Esophagus squamous epithelium (tissue), 5 donors: Measurements from ENCODE around the gene HECW1. TPM values are rescaled to one million over a fixed set of nuclear protein-coding genes. Genes with fewer than 3 reads are reported as not detected.

Experiments used
- DNase-seq: peaks from one replicate; lab custom pipeline; 2025; lab: John Stamatoyannopoulos, UW
- H3K27ac ChIP-seq, 4 donors: fragments of 200-600 bp; sonication (generic); one replicate each; pipeline ENCODE4 v1.5.1; 2016 to 2019; ENCODE audit warnings: mild to moderate bottlenecking in 1 of 4
- H3K27me3 ChIP-seq, 4 donors: fragments of 200-600 bp; sonication (generic); 1 replicate in 3 of 4; 2 replicates in 1 of 4; pipeline versions ENCODE4 v1.5.1 to v1.6.0; 2017 to 2021; ENCODE audit warnings: antibody characterized with exemption in 1 of 4
- H3K36me3 ChIP-seq, 3 donors: fragments of 200-600 bp; sonication (generic); one replicate each; pipeline ENCODE4 v1.5.1; 2016 to 2019
- H3K4me1 ChIP-seq, 3 donors: fragments of 200-600 bp; sonication (generic); one replicate each; pipeline ENCODE4 v1.5.1; 2017 to 2019
- H3K4me3 ChIP-seq, 4 donors: fragments of 200-600 bp; sonication (generic); 1 replicate in 3 of 4; 2 replicates in 1 of 4; pipeline ENCODE4 v1.5.1; 2016 to 2019; ENCODE audit warnings: mild to moderate bottlenecking in 2 of 4, moderate library complexity in 1 of 4
- H3K9me3 ChIP-seq, 3 donors: fragments of 200-600 bp; sonication (generic); one replicate each; pipeline ENCODE4 v1.5.1; 2016 to 2019
- CTCF ChIP-seq, 6 experiments: fragments of 450-650 bp in 4 of 6; fragments of 200-600 bp in 2 of 6; sonication (generic) in 2 of 6; IDR thresholded peaks; one replicate each; pipeline ENCODE4 v1.5.1; 2016 to 2019; ENCODE audit warnings: antibody characterized with exemption in 6 of 6, mild to moderate bottlenecking in 4 of 6, moderate library complexity in 4 of 6
- POLR2A ChIP-seq, 4 donors: fragments of 450-650 bp; IDR thresholded peaks; one replicate each; pipeline ENCODE4 v1.6.1; 2017; ENCODE audit warnings: antibody characterized with exemption in 4 of 4, mild to moderate bottlenecking in 4 of 4, moderate library complexity in 3 of 4
- WGBS, 2 donors: methylation state at CpG; one replicate each; pipeline ENCODE4 v1.1.5; 2018; 5-methylcytosine and 5-hydroxymethylcytosine counted together
- intact Hi-C: fragments of 100-400 bp; cut with DNase I; formaldehyde crosslinking; loops from one replicate; pipeline ENCODE4 v1.15.0; 2022
- total RNA-seq, 4 donors: library from RNA; depleted of rRNA; stranded (reverse); fragments of >200 nt; gene quantifications; one replicate each; pipeline ENCODE4 v1.1.0, GENCODE V29; 2016
- donor health status: DM: yes; HTN: yes; CAD: no.

Gene HECW1
- total RNA-seq, 4 donors from 2014 or later: 0.18 to 0.57 (median 0.19) TPM; not detected in 1

- H3K36me3 ChIP-seq: no peaks in the 10 kb centered on the region
- no peak overlapping the region for H3K4me3 ChIP-seq
- intact Hi-C loops: no loop called here
- TF ChIP-seq POLR2A (IDR thresholded peaks at IDR 0.05): no peak
- no peak for TF ChIP-seq CTCF (IDR thresholded peaks at IDR 0.05)
- H3K27ac ChIP-seq: no peak overlapping the region
- H3K27me3 ChIP-seq: peaks cover 0 to 8% (median 0%) of the 10 kb centered on the region in 4 donors
- WGBS, 2 donors: 82 to 85% methylated on average over 10 of the region's 10 CpGs
- peaks cover 0 to 7% (median 0%) of the 10 kb centered on the region in 3 donors for H3K4me1 ChIP-seq
- DNase-seq: no peak
- H3K9me3 ChIP-seq: no peaks in the 10 kb centered on the region
These were observed 63.2 kb downstream of the HECW1 start for GRCh38 chr7:43175570-43176200.

GRCh38 chr7:43179393-43179792, 66.9 kb downstream of the HECW1 start:
- 53 to 66% methylated on average over 2 of the region's 2 CpGs for WGBS, 2 donors
- Histone ChIP-seq H3K9me3 (no peaks in the 10 kb centered on the region), H3K36me3 (no peaks in the 10 kb centered on the region), H3K27ac (no peak overlapping the region), H3K4me3 (no peak overlapping the region), H3K27me3 (no peaks in the 10 kb centered on the region), H3K4me1 (peaks cover 0 to 7% (median 0%) of the 10 kb centered on the region in 3 donors)
- intact Hi-C loops: no loop called here
- TF ChIP-seq POLR2A (IDR thresholded peaks at IDR 0.05) (no peak), CTCF (IDR thresholded peaks at IDR 0.05) (no peak)
- no peak for DNase-seq

DNA sequence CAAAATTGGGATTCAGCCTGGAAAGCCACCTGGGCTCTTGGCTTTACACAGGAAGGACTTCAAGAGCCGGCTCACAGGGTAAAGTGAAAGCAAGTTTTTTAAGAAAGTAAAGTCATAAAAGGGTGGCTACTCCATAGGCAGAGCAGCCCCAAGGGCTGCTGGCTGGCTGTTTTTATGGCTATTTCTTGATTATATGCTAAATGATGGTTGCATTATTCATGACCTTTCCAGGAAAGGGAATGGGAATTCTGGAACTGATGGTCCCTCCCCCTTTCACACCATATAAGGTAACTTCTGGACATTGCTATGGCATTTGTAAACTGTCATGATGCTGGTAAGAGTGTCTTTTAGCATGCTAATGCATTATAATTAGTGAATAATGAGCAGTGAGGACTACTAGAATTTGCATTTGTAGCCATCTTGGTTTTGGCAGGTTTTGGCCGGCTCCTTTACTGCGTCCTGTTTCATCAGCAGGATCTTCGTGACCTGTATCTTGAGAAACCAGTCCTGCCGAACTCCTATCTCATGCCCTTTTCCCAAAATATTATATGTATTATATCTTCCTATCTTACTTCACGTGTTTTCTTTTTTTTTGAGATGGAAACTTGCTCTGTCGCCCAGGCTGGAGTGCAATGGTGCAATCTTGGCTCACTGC, 80.5 kb downstream of the HECW1 start:
- intact Hi-C loops: no loop called here
- WGBS, 2 donors: 86 to 88% methylated on average over 7 of the region's 7 CpGs
- TF ChIP-seq POLR2A (IDR thresholded peaks at IDR 0.05) (no peak), CTCF (IDR thresholded peaks at IDR 0.05) (no peak)

GRCh38 chr7:43193893-43194292, 81.4 kb downstream of the HECW1 start:
- no peak overlapping the region for H3K4me3 ChIP-seq
- intact Hi-C loops: no loop called here
- no peak overlapping the region for H3K27ac ChIP-seq
- H3K36me3 ChIP-seq: no peaks in the 10 kb centered on the region
- TF ChIP-seq CTCF (IDR thresholded peaks at IDR 0.05): no peak
- no peak for TF ChIP-seq POLR2A (IDR thresholded peaks at IDR 0.05)
- H3K27me3 ChIP-seq: peaks cover 0 to 14% (median 0%) of the 10 kb centered on the region in 4 donors
- WGBS, 2 donors: 51 to 53% methylated on average over 2 of the region's 2 CpGs
- no peak for DNase-seq
- H3K9me3 ChIP-seq: no peaks in the 10 kb centered on the region
- H3K4me1 ChIP-seq: no peaks in the 10 kb centered on the region

More for the DNA sequence above, 80.5 kb downstream of the HECW1 start:
- no peak for DNase-seq
- Histone ChIP-seq H3K36me3 (no peaks in the 10 kb centered on the region), H3K27ac (no peak overlapping the region), H3K4me1 (no peaks in the 10 kb centered on the region), H3K9me3 (no peaks in the 10 kb centered on the region), H3K4me3 (no peak overlapping the region), H3K27me3 (peaks cover 0 to 18% (median 0%) of the 10 kb centered on the region in 4 donors)

DNA sequence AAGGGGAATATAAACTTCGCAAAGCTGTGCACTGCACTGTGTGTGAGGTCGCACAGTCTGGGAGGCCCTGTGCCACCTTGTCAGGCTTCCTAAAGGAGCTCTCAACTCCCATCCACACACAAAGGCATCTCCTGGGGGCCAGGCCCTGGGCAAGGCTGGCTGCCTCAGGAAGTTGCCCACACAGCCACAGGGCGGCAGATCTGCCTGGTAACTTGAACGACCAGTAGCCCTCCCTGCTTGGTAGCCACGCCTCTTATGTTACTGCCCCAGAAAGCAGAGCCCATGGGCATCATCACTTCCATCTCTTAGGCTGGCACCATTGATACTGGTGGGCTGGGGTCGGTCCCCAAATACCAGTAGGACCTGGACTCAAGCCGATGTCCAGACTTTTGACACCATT, 82.8 kb downstream of the HECW1 start:
- WGBS, 2 donors: 92 to 94% methylated on average over 3 of the region's 7 CpGs

More for the DNA sequence above, 82.8 kb downstream of the HECW1 start:
- intact Hi-C loops: no loop called here
- Histone ChIP-seq H3K4me1 (no peaks in the 10 kb centered on the region), H3K36me3 (no peaks in the 10 kb centered on the region), H3K9me3 (no peaks in the 10 kb centered on the region), H3K27ac (no peak overlapping the region), H3K27me3 (peaks cover 0 to 16% (median 0%) of the 10 kb centered on the region in 4 donors), H3K4me3 (no peak overlapping the region)
- DNase-seq: no peak
- TF ChIP-seq POLR2A (IDR thresholded peaks at IDR 0.05) (no peak), CTCF (IDR thresholded peaks at IDR 0.05) (no peak)
